ENCODE measurements around the gene SEC63. TPM values are rescaled to one million over a fixed set of nuclear protein-coding genes. Genes with fewer than 3 reads are reported as not detected.
"Not testable (repeated sequence)": the region's sequence is repeated elsewhere in the genome, so short reads cannot be mapped to it uniquely, and the experiment has no call there.

SEC63 gene
- total RNA-seq, 2 experiments from 2014 or later, result 90.6 to 95.9 TPM

DNA sequence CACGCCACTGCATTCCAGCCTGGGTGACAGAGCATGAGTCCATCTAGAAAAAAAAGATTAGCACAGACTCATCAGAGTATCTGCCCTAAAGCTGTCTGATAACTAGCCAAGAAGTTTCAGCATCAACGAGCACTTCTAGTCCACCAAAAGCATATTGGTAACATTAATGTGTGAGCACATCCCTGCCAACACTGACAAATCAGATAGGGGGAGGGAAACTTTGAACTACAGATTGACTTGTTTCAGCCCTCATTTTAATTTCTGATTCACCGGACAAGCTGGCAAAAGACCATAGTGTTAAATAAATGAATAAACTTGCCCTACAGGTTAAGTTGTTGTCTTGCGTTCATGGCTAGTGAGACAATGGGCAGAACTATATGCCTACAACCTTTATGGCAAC is 7.7 kb upstream of the SEC63 start:
- Mint-ChIP-seq H3K27me3 (no peaks in the 10 kb centered on the region), H3K4me3 (no peak overlapping the region), H3K36me3 (no peaks in the 10 kb centered on the region), H3K9me3 (no peaks in the 10 kb centered on the region), H3K4me1 (ENCODE audit: low read depth) (peaks cover 19% of the 10 kb centered on the region), H3K27ac (no peak overlapping the region)
- ChIA-PET POLR2A (interaction anchor here (1.0 to 1.5 kb wide), 2 partner anchors 9 to 48 kb away, joined by 3 read pairs; no protein-coding TSS in a partner anchor), CTCF (interaction anchor here (1.1 to 1.7 kb wide), 3 partner anchors 10 to 117 kb away, joined by 3 to 4 read pairs (median 3); no protein-coding TSS in a partner anchor)
- intact Hi-C loops (cut with micrococcal nuclease), result loop anchor here (2.0 kb wide), 2 partner anchors 143 to 253 kb away; no protein-coding TSS in a partner anchor
- no peak for DNase-seq

- no peak overlapping the region for H3K27ac Mint-ChIP-seq
- DNase-seq, result no peak
- intact Hi-C loops (cut with micrococcal nuclease), result no loop called here
- ChIA-PET CTCF (no interaction called here), POLR2A (no interaction called here)
- H3K36me3 Mint-ChIP-seq, result no peaks in the 10 kb centered on the region
- no peak overlapping the region for H3K4me3 Mint-ChIP-seq
- H3K4me1 Mint-ChIP-seq (ENCODE audit: low read depth), result peaks cover 24% of the 10 kb centered on the region
- H3K27me3 Mint-ChIP-seq, result no peaks in the 10 kb centered on the region
- H3K9me3 Mint-ChIP-seq, result no peaks in the 10 kb centered on the region
These were observed 4.7 kb upstream of the SEC63 start for GRCh38 chr6:107962723-107963122.

GRCh38 chr6:107959392-107959791 is 1.4 kb upstream of the SEC63 start:
- no peaks in the 10 kb centered on the region for H3K27me3 Mint-ChIP-seq
- H3K4me3 Mint-ChIP-seq, result peak overlapping the region; percentile 100
- intact Hi-C loops (cut with micrococcal nuclease), result loop anchor here (5.0 to 10.0 kb wide), 5 partner anchors 282 to 1525 kb away; partner anchors contain the start of genes CD164, CEP57L1, SNX3 and ZBTB24
- ChIA-PET CTCF (no interaction called here), POLR2A (no interaction called here)
- peaks cover 37% of the 10 kb centered on the region for H3K4me1 Mint-ChIP-seq (ENCODE audit: low read depth)
- no peak overlapping the region for H3K27ac Mint-ChIP-seq
- H3K9me3 Mint-ChIP-seq, result no peaks in the 10 kb centered on the region
- peaks cover 14% of the 10 kb centered on the region for H3K36me3 Mint-ChIP-seq
- DNase-seq, result no peak

GRCh38 chr6:107958689-107959362 is 818 bp upstream of the SEC63 start:
- peaks cover 15% of the 10 kb centered on the region for H3K36me3 Mint-ChIP-seq
- DNase-seq, H3K27me3 Mint-ChIP-seq, H3K9me3 Mint-ChIP-seq, CTCF ChIA-PET: not testable (repeated sequence)
- H3K4me1 Mint-ChIP-seq (ENCODE audit: low read depth), result peaks cover 33% of the 10 kb centered on the region
- POLR2A ChIA-PET, result interaction anchor here (0.7 to 1.0 kb wide), 4 partner anchors 15 to 324 kb away, joined by 3 to 4 read pairs (median 4); partner anchors contain the start of gene SNX3
- H3K4me3 Mint-ChIP-seq, result peak overlapping the region; percentile 100
- intact Hi-C loops (cut with micrococcal nuclease), result loop anchor here (1.0 to 10.0 kb wide), 7 partner anchors 42 to 1526 kb away; partner anchors contain the start of genes CD164, CEP57L1, OSTM1 and SNX3
- H3K27ac Mint-ChIP-seq, result peak overlapping the region; percentile 89

DNA sequence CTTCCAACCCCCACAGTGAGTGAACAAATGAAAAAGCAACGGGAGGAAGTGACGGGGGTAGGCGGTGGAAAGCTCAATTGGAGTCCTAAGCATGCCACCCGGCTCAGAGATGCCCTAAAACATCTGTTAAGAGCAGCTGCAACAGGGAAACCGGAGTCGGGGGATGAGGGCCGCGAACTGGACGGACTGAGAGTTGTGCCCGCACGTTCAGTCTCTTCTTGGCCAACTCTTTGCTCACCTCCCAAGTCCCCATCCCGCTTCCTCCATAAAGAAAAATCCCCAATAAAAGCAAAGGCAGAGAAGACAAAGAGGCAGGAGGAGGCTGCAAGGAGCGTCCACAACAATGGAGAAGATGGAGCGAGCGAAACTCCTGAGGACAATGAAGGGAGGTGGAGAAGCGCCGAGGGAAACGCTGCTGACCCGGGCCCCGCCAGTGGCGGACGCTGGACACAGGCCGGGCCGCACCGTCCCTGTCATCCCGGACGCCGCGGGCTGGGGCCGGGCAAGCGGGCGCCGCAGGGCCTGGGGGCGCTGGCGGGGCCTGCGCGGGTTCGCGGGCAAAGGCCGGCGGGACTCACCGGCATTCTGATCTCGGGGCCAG is 600 bp downstream of the SEC63 start:
- Mint-ChIP-seq H3K4me3 (peak overlapping the region; percentile 100), H3K27me3 (no peaks in the 10 kb centered on the region), H3K36me3 (peaks cover 15% of the 10 kb centered on the region), H3K4me1 (ENCODE audit: low read depth) (peaks cover 33% of the 10 kb centered on the region), H3K27ac (peak overlapping the region; percentile 95), H3K9me3 (no peaks in the 10 kb centered on the region)
- POLR2A ChIA-PET, result interaction anchor here (0.9 to 1.1 kb wide), 3 partner anchors 8 to 304 kb away, joined by 3 to 4 read pairs (median 3); partner anchors contain the start of gene SNX3
- DNase-seq, result peak; percentile 81
- CTCF ChIA-PET, result interaction anchor here (1.5 to 1.6 kb wide), 3 partner anchors 14 to 92 kb away, joined by 3 to 8 read pairs (median 4); no protein-coding TSS in a partner anchor
- intact Hi-C loops (cut with micrococcal nuclease), result loop anchor here (2.0 to 10.0 kb wide), 6 partner anchors 135 to 1527 kb away; partner anchors contain the start of genes CD164, CEP57L1, SNX3 and ZBTB24

GRCh38 chr6:107956586-107957307 is 1.3 kb downstream of the SEC63 start:
- peak overlapping the region; percentile 100 for H3K4me3 Mint-ChIP-seq
- H3K36me3 Mint-ChIP-seq, result peaks cover 15% of the 10 kb centered on the region
- POLR2A ChIA-PET, result interaction anchor here (0.5 to 1.1 kb wide), 3 partner anchors 9 to 92 kb away, joined by 3 read pairs; no protein-coding TSS in a partner anchor
- H3K9me3 Mint-ChIP-seq, result no peaks in the 10 kb centered on the region
- DNase-seq, result no peak
- CTCF ChIA-PET, result interaction anchor here (1.5 to 1.6 kb wide), 3 partner anchors 13 to 92 kb away, joined by 3 to 8 read pairs (median 4); no protein-coding TSS in a partner anchor
- H3K27me3 Mint-ChIP-seq, result no peaks in the 10 kb centered on the region
- H3K27ac Mint-ChIP-seq, result peak overlapping the region; percentile 95
- H3K4me1 Mint-ChIP-seq (ENCODE audit: low read depth), result peaks cover 40% of the 10 kb centered on the region
- intact Hi-C loops (cut with micrococcal nuclease), result loop anchor here (2.0 to 10.0 kb wide), 6 partner anchors 134 to 1528 kb away; partner anchors contain the start of genes CD164, CEP57L1, SNX3 and ZBTB24

GRCh38 chr6:107956181-107956580 is 1.8 kb downstream of the SEC63 start:
- H3K36me3 Mint-ChIP-seq, result peaks cover 15% of the 10 kb centered on the region
- H3K4me3 Mint-ChIP-seq, result peak overlapping the region; percentile 100
- intact Hi-C loops (cut with micrococcal nuclease), result loop anchor here (2.0 to 10.0 kb wide), 6 partner anchors 133 to 1529 kb away; partner anchors contain the start of genes CD164, CEP57L1, SNX3 and ZBTB24
- no peaks in the 10 kb centered on the region for H3K27me3 Mint-ChIP-seq
- DNase-seq, result no peak
- peak overlapping the region; percentile 95 for H3K27ac Mint-ChIP-seq
- H3K9me3 Mint-ChIP-seq, result no peaks in the 10 kb centered on the region
- CTCF ChIA-PET, result interaction anchor here (1.6 kb wide), 1 partner anchor 89 kb away, joined by 8 read pairs; no protein-coding TSS in a partner anchor
- POLR2A ChIA-PET, result interaction anchor here (0.5 to 1.1 kb wide), 3 partner anchors 9 to 92 kb away, joined by 3 read pairs; no protein-coding TSS in a partner anchor
- H3K4me1 Mint-ChIP-seq (ENCODE audit: low read depth), result peaks cover 43% of the 10 kb centered on the region

DNA sequence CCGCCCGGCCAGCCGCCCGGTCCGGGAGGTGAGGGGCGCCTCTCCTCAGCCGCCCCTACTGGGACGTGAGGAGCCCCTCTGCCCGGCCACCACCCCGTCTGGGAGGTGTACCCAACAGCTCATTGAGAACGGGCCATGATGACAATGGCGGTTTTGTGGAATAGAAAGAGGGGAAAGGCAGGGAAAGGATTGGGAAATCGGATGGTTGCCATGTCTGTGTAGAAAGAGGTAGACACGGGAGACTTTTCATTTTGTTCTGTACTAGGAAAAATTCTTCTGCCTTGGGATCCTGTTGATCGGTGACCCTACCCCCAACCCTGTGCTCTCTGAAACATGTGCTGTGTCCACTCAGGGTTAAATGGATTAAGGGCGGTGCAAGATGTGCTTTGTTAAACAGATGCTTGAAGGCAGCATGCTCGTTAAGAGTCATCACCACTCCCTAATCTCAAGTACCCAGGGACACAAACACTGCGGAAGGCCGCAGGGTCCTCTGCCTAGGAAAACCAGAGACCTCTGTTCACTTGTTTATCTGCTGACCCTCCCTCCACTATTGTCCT is 4.1 kb downstream of the SEC63 start:
- H3K27me3 Mint-ChIP-seq, H3K9me3 Mint-ChIP-seq, CTCF ChIA-PET, POLR2A ChIA-PET, H3K27ac Mint-ChIP-seq, DNase-seq, H3K4me3 Mint-ChIP-seq: not testable (repeated sequence)
- H3K36me3 Mint-ChIP-seq, result peaks cover 15% of the 10 kb centered on the region
- peaks cover 53% of the 10 kb centered on the region for H3K4me1 Mint-ChIP-seq (ENCODE audit: low read depth)
- intact Hi-C loops (cut with micrococcal nuclease), result loop anchor here (10.0 kb wide), 1 partner anchor 1531 kb away; the partner anchor contains the start of gene ZBTB24

GRCh38 chr6:107943626-107944439 is 14.2 kb downstream of the SEC63 start:
- CTCF ChIA-PET, result interaction anchor here (1.0 to 1.6 kb wide), 2 partner anchors 14 to 77 kb away, joined by 3 read pairs; partner anchors contain the start of gene SEC63
- Mint-ChIP-seq H3K36me3 (peaks cover 5% of the 10 kb centered on the region), H3K9me3 (no peaks in the 10 kb centered on the region), H3K4me1 (ENCODE audit: low read depth) (peaks cover 49% of the 10 kb centered on the region), H3K4me3 (no peak overlapping the region), H3K27ac (peak overlapping the region; percentile 50), H3K27me3 (no peaks in the 10 kb centered on the region)
- no peak for DNase-seq
- intact Hi-C loops (cut with micrococcal nuclease), result no loop called here
- POLR2A ChIA-PET, result interaction anchor here (0.9 kb wide), 1 partner anchor 14 kb away, joined by 3 read pairs; the partner anchor contains the start of gene SEC63

DNA sequence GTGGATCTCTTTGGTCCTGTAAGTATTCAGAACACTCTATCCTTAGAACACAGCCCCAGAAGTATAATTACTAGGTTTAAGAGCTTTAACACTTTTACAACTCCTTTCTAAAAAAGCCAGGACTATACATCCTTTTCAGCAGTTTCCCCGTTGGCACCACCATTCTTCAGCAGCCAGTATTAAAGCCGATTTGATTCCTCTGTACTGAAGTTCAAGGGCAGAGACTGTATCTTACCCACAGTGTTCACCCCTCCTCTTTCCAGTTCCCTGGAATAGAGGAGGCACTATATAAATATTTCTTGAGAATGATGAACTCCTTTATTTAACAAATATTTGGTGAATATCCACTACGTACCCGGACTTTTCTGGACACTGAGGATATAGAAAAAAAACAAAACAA is 15.9 kb downstream of the SEC63 start:
- ChIA-PET CTCF (no interaction called here), POLR2A (no interaction called here)
- no peak for DNase-seq
- no peaks in the 10 kb centered on the region for H3K27me3 Mint-ChIP-seq
- no peak overlapping the region for H3K27ac Mint-ChIP-seq
- H3K4me3 Mint-ChIP-seq, result no peak overlapping the region
- intact Hi-C loops (cut with micrococcal nuclease), result no loop called here
- peaks cover 35% of the 10 kb centered on the region for H3K4me1 Mint-ChIP-seq (ENCODE audit: low read depth)
- H3K9me3 Mint-ChIP-seq, result no peaks in the 10 kb centered on the region
- peaks cover 9% of the 10 kb centered on the region for H3K36me3 Mint-ChIP-seq
